NAMALWA (cell line): ENCODE data around the gene PLXDC1.
"Not testable (repeated sequence)": the region's sequence is repeated elsewhere in the genome, so short reads cannot be mapped to it uniquely, and the experiment has no call there.

Experiments
- DNase-seq: peaks from one replicate; pipeline ENCODE4 v3.0.0-alpha.2; 2015; ENCODE audit warnings: low spot score

PLXDC1 gene

GRCh38 chr17:39125143-39125875, 26.1 kb downstream of the PLXDC1 start:
- no peak for DNase-seq

GRCh38 chr17:39123627-39124026, 27.8 kb downstream of the PLXDC1 start:
- no peak for DNase-seq

- DNase-seq = no peak
Observed at GRCh38 chr17:39122991-39123390, 28.4 kb downstream of the PLXDC1 start.

- not testable (repeated sequence) for DNase-seq
Observed at GRCh38 chr17:39121919-39122318, 29.5 kb downstream of the PLXDC1 start.

GRCh38 chr17:39118674-39119419, 32.6 kb downstream of the PLXDC1 start:
- DNase-seq = peak; percentile 96

- DNase-seq = no peak
Observed at GRCh38 chr17:39116224-39116623, 35.2 kb downstream of the PLXDC1 start.

GRCh38 chr17:39115135-39115534, 36.3 kb downstream of the PLXDC1 start:
- DNase-seq = no peak

GRCh38 chr17:39114723-39115122, 36.7 kb downstream of the PLXDC1 start:
- no peak for DNase-seq

GRCh38 chr17:39113871-39114270, 37.6 kb downstream of the PLXDC1 start:
- no peak for DNase-seq

GRCh38 chr17:39110435-39111136, 40.9 kb downstream of the PLXDC1 start:
- no peak for DNase-seq

- DNase-seq = no peak
Observed at GRCh38 chr17:39108461-39109375, 42.7 kb downstream of the PLXDC1 start.

- DNase-seq = no peak
Observed at GRCh38 chr17:39107973-39108372, 43.5 kb downstream of the PLXDC1 start.

GRCh38 chr17:39107155-39107554, 44.3 kb downstream of the PLXDC1 start:
- no peak for DNase-seq

GRCh38 chr17:39105705-39106104, 45.7 kb downstream of the PLXDC1 start:
- DNase-seq = no peak

- no peak for DNase-seq
Observed at GRCh38 chr17:39104657-39105056, 46.8 kb downstream of the PLXDC1 start.

- DNase-seq = no peak
Observed at GRCh38 chr17:39104046-39104445, 47.4 kb downstream of the PLXDC1 start.

- no peak for DNase-seq
Observed at GRCh38 chr17:39101091-39101490, 50.3 kb downstream of the PLXDC1 start.

GRCh38 chr17:39100530-39100929, 50.9 kb downstream of the PLXDC1 start:
- no peak for DNase-seq

GRCh38 chr17:39099663-39100286, 51.7 kb downstream of the PLXDC1 start:
- DNase-seq = no peak

GRCh38 chr17:39098588-39098987, 52.8 kb downstream of the PLXDC1 start:
- no peak for DNase-seq

GRCh38 chr17:39097537-39097936, 53.9 kb downstream of the PLXDC1 start:
- DNase-seq = no peak
